Measurements from ENCODE around the gene FBXO15. TPM values are rescaled to one million over a fixed set of nuclear protein-coding genes. Genes with fewer than 3 reads are reported as not detected.

Gene FBXO15
- total RNA-seq, 4 donors from 2014 or later, result not detected

GRCh38 chr18:74124642-74125041 lies 23.0 kb downstream of the FBXO15 start:
- no peaks in the 10 kb centered on the region for H3K9me3 ChIP-seq
- no peaks in the 10 kb centered on the region for H3K27me3 ChIP-seq
- no peak for DNase-seq
- TF ChIP-seq CTCF (IDR thresholded peaks at IDR 0.05) (no peak), POLR2A (IDR thresholded peaks at IDR 0.05) (no peak)
- H3K27ac ChIP-seq, result no peak overlapping the region
- no peaks in the 10 kb centered on the region for H3K4me1 ChIP-seq
- no peaks in the 10 kb centered on the region for H3K36me3 ChIP-seq
- no peak overlapping the region for H3K4me3 ChIP-seq

GRCh38 chr18:74123200-74123599 lies 24.4 kb downstream of the FBXO15 start:
- Histone ChIP-seq H3K4me1 (no peaks in the 10 kb centered on the region), H3K27me3 (no peaks in the 10 kb centered on the region), H3K9me3 (no peaks in the 10 kb centered on the region), H3K36me3 (no peaks in the 10 kb centered on the region), H3K4me3 (no peak overlapping the region), H3K27ac (no peak overlapping the region)
- no peak for DNase-seq
- no peak for TF ChIP-seq POLR2A (IDR thresholded peaks at IDR 0.05)
- no peak for TF ChIP-seq CTCF (IDR thresholded peaks at IDR 0.05)

GRCh38 chr18:74116633-74117554 lies 30.7 kb downstream of the FBXO15 start:
- no peaks in the 10 kb centered on the region for H3K4me1 ChIP-seq
- no peaks in the 10 kb centered on the region for H3K27me3 ChIP-seq
- H3K27ac ChIP-seq, result no peak overlapping the region
- peak in 5 of 6 experiments; percentile 7 to 67 (median 59) for TF ChIP-seq CTCF (IDR thresholded peaks at IDR 0.05)
- TF ChIP-seq POLR2A (IDR thresholded peaks at IDR 0.05), result no peak
- H3K9me3 ChIP-seq, result no peaks in the 10 kb centered on the region
- no peak overlapping the region for H3K4me3 ChIP-seq
- DNase-seq, result peak in 1 of 3 donors; percentile 54
- no peaks in the 10 kb centered on the region for H3K36me3 ChIP-seq

GRCh38 chr18:74115046-74115445 lies 32.6 kb downstream of the FBXO15 start:
- H3K36me3 ChIP-seq, result no peaks in the 10 kb centered on the region
- H3K4me1 ChIP-seq, result no peaks in the 10 kb centered on the region
- no peak for DNase-seq
- TF ChIP-seq CTCF (IDR thresholded peaks at IDR 0.05) (no peak), POLR2A (IDR thresholded peaks at IDR 0.05) (no peak)
- H3K9me3 ChIP-seq, result no peaks in the 10 kb centered on the region
- no peaks in the 10 kb centered on the region for H3K27me3 ChIP-seq
- H3K4me3 ChIP-seq, result no peak overlapping the region
- H3K27ac ChIP-seq, result no peak overlapping the region

- no peak overlapping the region for H3K4me3 ChIP-seq
- DNase-seq, result no peak
- H3K27me3 ChIP-seq, result no peaks in the 10 kb centered on the region
- H3K4me1 ChIP-seq, result no peaks in the 10 kb centered on the region
- H3K27ac ChIP-seq, result no peak overlapping the region
- no peaks in the 10 kb centered on the region for H3K9me3 ChIP-seq
- H3K36me3 ChIP-seq, result no peaks in the 10 kb centered on the region
- no peak for TF ChIP-seq CTCF (IDR thresholded peaks at IDR 0.05)
Observed at GRCh38 chr18:74114116-74114515, 33.5 kb downstream of the FBXO15 start.
